Effector memory CD8-positive, alpha-beta T cell (primary cell): ENCODE results near the gene BEGAIN.

Experiments used
- ATAC-seq: fragments of 150-1000 bp; cut with Tn5 transposase; replicated peaks from 2 replicates; pipeline ENCODE4 v1.10.0; 2021; ENCODE audit warnings: mild to moderate bottlenecking, moderate library complexity
- DNase-seq, 3 experiments: peaks; one replicate each; pipeline ENCODE4 v3.0.0; 2021
- H3K27ac Mint-ChIP-seq, 2 donors: one replicate each; pipeline ENCODE4 v1.8.0; 2022; ENCODE audit warnings: mild to moderate bottlenecking in 2 of 2, mixed read lengths in 2 of 2, moderate library complexity in 2 of 2
- H3K27me3 Mint-ChIP-seq, 2 donors: one replicate each; pipeline ENCODE4 v1.8.0; 2022; ENCODE audit warnings: mixed read lengths in 2 of 2
- H3K36me3 Mint-ChIP-seq: one replicate; pipeline ENCODE4 v1.8.0; 2022; ENCODE audit warnings: mild to moderate bottlenecking, moderate library complexity, mixed read lengths; ENCODE audit not compliant: insufficient read depth
- H3K4me1 Mint-ChIP-seq, 2 donors: one replicate each; pipeline ENCODE4 v1.8.0; 2022; ENCODE audit warnings: low read depth in 2 of 2, mixed read lengths in 2 of 2
- H3K4me3 Mint-ChIP-seq, 2 donors: one replicate each; pipeline ENCODE4 v1.8.0; 2022; ENCODE audit warnings: mild to moderate bottlenecking in 2 of 2, mixed read lengths in 2 of 2, moderate library complexity in 2 of 2
- H3K9me3 Mint-ChIP-seq, 2 donors: one replicate each; pipeline ENCODE4 v1.8.0; 2022; ENCODE audit warnings: mixed read lengths in 2 of 2

BEGAIN gene

GRCh38 chr14:100577986-100578431 is 9.2 kb downstream of the BEGAIN start:
- ATAC-seq: no peak

GRCh38 chr14:100577321-100577985 is 9.8 kb downstream of the BEGAIN start:
- DNase-seq (no peak), ATAC-seq (no peak)
- H3K9me3 Mint-ChIP-seq: no peaks in the 10 kb centered on the region
- H3K27me3 Mint-ChIP-seq: peaks cover 12 to 13% of the 10 kb centered on the region in 2 donors
- no peak overlapping the region for H3K27ac Mint-ChIP-seq
- H3K4me1 Mint-ChIP-seq: peaks cover 4 to 5% of the 10 kb centered on the region in 2 donors
- no peaks in the 10 kb centered on the region for H3K36me3 Mint-ChIP-seq
- no peak overlapping the region for H3K4me3 Mint-ChIP-seq

More at GRCh38 chr14:100577986-100578431, 9.2 kb downstream of the BEGAIN start:
- Mint-ChIP-seq H3K27me3 (peaks cover 7% of the 10 kb centered on the region in 2 donors), H3K4me3 (no peak overlapping the region), H3K36me3 (no peaks in the 10 kb centered on the region), H3K27ac (no peak overlapping the region), H3K9me3 (no peaks in the 10 kb centered on the region), H3K4me1 (no peaks in the 10 kb centered on the region)
- no peak for DNase-seq

GRCh38 chr14:100576091-100577085 is 10.8 kb downstream of the BEGAIN start:
- no peak for ATAC-seq
- no peak overlapping the region for H3K27ac Mint-ChIP-seq

GRCh38 chr14:100575266-100575995 is 11.8 kb downstream of the BEGAIN start:
- H3K27me3 Mint-ChIP-seq: peaks cover 32 to 33% of the 10 kb centered on the region in 2 donors
- ATAC-seq (no peak), DNase-seq (no peak)
- peaks cover 5 to 6% of the 10 kb centered on the region in 2 donors for H3K4me1 Mint-ChIP-seq
- H3K36me3 Mint-ChIP-seq: no peaks in the 10 kb centered on the region
- H3K9me3 Mint-ChIP-seq: no peaks in the 10 kb centered on the region
- H3K4me3 Mint-ChIP-seq: no peak overlapping the region
- H3K27ac Mint-ChIP-seq: no peak overlapping the region

More at GRCh38 chr14:100576091-100577085, 10.8 kb downstream of the BEGAIN start:
- Mint-ChIP-seq H3K4me1 (peaks cover 5 to 6% of the 10 kb centered on the region in 2 donors), H3K36me3 (no peaks in the 10 kb centered on the region), H3K4me3 (no peak overlapping the region), H3K9me3 (no peaks in the 10 kb centered on the region), H3K27me3 (peaks cover 23% of the 10 kb centered on the region in 2 donors)
- no peak for DNase-seq

GRCh38 chr14:100574642-100575031 is 12.6 kb downstream of the BEGAIN start:
- H3K36me3 Mint-ChIP-seq: no peaks in the 10 kb centered on the region
- no peak for ATAC-seq
- H3K27ac Mint-ChIP-seq: no peak overlapping the region
- peaks cover 5 to 6% of the 10 kb centered on the region in 2 donors for H3K4me1 Mint-ChIP-seq
- H3K27me3 Mint-ChIP-seq: peaks cover 36 to 41% of the 10 kb centered on the region in 2 donors
- DNase-seq: no peak
- H3K9me3 Mint-ChIP-seq: no peaks in the 10 kb centered on the region
- no peak overlapping the region for H3K4me3 Mint-ChIP-seq

- Mint-ChIP-seq H3K4me3 (no peak overlapping the region), H3K9me3 (no peaks in the 10 kb centered on the region), H3K27ac (no peak overlapping the region), H3K27me3 (peaks cover 41 to 47% of the 10 kb centered on the region in 2 donors), H3K4me1 (peaks cover 6 to 7% of the 10 kb centered on the region in 2 donors), H3K36me3 (no peaks in the 10 kb centered on the region)
- ATAC-seq (no peak), DNase-seq (no peak)
These were observed 13.2 kb downstream of the BEGAIN start for GRCh38 chr14:100573757-100574641.

- H3K36me3 Mint-ChIP-seq: no peaks in the 10 kb centered on the region
- peak overlapping the region in 1 of 2 donors; percentile 26 for H3K27ac Mint-ChIP-seq
- no peaks in the 10 kb centered on the region for H3K9me3 Mint-ChIP-seq
- DNase-seq: no peak
- ATAC-seq: no peak
- H3K4me3 Mint-ChIP-seq: no peak overlapping the region
- H3K27me3 Mint-ChIP-seq: peaks cover 41 to 48% of the 10 kb centered on the region in 2 donors
- peaks cover 6 to 7% of the 10 kb centered on the region in 2 donors for H3K4me1 Mint-ChIP-seq
These were observed 14.0 kb downstream of the BEGAIN start for GRCh38 chr14:100573002-100573756.

- DNase-seq: no peak
- Mint-ChIP-seq H3K4me1 (peaks cover 6 to 7% of the 10 kb centered on the region in 2 donors), H3K27me3 (peaks cover 41 to 48% of the 10 kb centered on the region in 2 donors), H3K4me3 (no peak overlapping the region), H3K36me3 (no peaks in the 10 kb centered on the region), H3K9me3 (no peaks in the 10 kb centered on the region), H3K27ac (peak overlapping the region in 1 of 2 donors; percentile 26)
- no peak for ATAC-seq
These were observed 14.7 kb downstream of the BEGAIN start for GRCh38 chr14:100572543-100572942.

GRCh38 chr14:100571837-100572236 is 15.4 kb downstream of the BEGAIN start:
- DNase-seq: no peak
- Mint-ChIP-seq H3K4me1 (peaks cover 6 to 10% of the 10 kb centered on the region in 2 donors), H3K27me3 (peaks cover 42 to 51% of the 10 kb centered on the region in 2 donors), H3K9me3 (no peaks in the 10 kb centered on the region), H3K36me3 (peaks cover 2% of the 10 kb centered on the region), H3K4me3 (no peak overlapping the region), H3K27ac (no peak overlapping the region)
- ATAC-seq: no peak

- Mint-ChIP-seq H3K9me3 (no peaks in the 10 kb centered on the region), H3K36me3 (peaks cover 2% of the 10 kb centered on the region), H3K27ac (no peak overlapping the region), H3K4me3 (no peak overlapping the region), H3K4me1 (peaks cover 6 to 13% of the 10 kb centered on the region in 2 donors), H3K27me3 (peaks cover 51 to 60% of the 10 kb centered on the region in 2 donors)
- DNase-seq: no peak
- ATAC-seq: no peak
These were observed 16.3 kb downstream of the BEGAIN start for GRCh38 chr14:100570726-100571454.

GRCh38 chr14:100569734-100570286 is 17.4 kb downstream of the BEGAIN start:
- no peak for ATAC-seq
- H3K4me3 Mint-ChIP-seq: peak overlapping the region; percentile 67 to 71
- H3K4me1 Mint-ChIP-seq: peaks cover 6 to 13% of the 10 kb centered on the region in 2 donors
- H3K36me3 Mint-ChIP-seq: peaks cover 2% of the 10 kb centered on the region
- H3K27me3 Mint-ChIP-seq: peaks cover 58 to 71% of the 10 kb centered on the region in 2 donors
- DNase-seq: no peak
- H3K9me3 Mint-ChIP-seq: no peaks in the 10 kb centered on the region
- peak overlapping the region in 1 of 2 donors; percentile 26 for H3K27ac Mint-ChIP-seq
